HG03159 (cell line): ENCODE data around the gene RNU1-4.
A peak's percentile ranks its signal among the peaks of the same experiment; 100 is the strongest.
"Not testable (repeated sequence)": the region's sequence is repeated elsewhere in the genome, so short reads cannot be mapped to it uniquely, and the experiment has no call there.

Experiments
- ATAC-seq: cut with Tn5 transposase; IDR thresholded peaks from one replicate; pipeline ENCODE4 v1.9.1; 2021; ENCODE audit warnings: mild to moderate bottlenecking, moderate library complexity; ENCODE audit not compliant: unreplicated experiment

Gene RNU1-4

DNA sequence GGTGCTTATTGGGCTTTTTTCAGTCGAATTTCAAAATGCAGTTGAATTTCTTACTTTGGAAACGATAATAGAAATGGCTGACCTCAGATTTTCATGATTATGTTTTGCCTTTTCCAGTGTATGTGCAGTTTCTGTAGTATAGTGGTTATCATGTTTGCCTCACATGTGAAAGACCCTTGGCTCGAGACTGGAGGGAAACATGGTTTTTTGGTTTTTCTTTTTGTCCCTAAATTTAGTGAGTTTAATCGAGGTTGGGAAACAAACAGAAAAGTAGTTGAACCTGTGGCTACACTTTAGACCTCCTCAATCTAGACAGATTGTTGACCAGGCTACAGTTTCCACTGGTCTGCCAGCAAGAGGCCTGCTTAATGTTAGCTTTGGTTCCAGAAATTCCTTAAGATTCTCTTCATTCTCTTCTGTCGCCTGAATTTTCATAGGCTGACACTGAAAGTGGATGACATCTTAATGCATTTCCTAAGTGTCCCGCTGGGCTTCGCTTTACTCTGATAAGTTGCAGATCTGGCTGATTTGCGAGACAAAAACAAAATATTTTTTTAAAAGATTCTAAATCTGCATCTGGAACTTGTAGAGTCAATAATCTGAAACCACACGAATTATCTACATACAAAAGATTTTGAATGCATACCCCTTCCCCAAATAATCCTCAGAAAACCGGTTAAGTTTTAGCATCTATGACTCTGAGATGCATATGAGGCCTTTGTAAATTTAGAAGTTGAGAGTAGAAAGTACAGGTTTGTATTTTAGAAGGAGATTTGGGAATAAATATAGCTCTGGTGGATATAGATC lies 14.7 kb upstream of the RNU1-4 start:
- not testable (repeated sequence) for ATAC-seq

DNA sequence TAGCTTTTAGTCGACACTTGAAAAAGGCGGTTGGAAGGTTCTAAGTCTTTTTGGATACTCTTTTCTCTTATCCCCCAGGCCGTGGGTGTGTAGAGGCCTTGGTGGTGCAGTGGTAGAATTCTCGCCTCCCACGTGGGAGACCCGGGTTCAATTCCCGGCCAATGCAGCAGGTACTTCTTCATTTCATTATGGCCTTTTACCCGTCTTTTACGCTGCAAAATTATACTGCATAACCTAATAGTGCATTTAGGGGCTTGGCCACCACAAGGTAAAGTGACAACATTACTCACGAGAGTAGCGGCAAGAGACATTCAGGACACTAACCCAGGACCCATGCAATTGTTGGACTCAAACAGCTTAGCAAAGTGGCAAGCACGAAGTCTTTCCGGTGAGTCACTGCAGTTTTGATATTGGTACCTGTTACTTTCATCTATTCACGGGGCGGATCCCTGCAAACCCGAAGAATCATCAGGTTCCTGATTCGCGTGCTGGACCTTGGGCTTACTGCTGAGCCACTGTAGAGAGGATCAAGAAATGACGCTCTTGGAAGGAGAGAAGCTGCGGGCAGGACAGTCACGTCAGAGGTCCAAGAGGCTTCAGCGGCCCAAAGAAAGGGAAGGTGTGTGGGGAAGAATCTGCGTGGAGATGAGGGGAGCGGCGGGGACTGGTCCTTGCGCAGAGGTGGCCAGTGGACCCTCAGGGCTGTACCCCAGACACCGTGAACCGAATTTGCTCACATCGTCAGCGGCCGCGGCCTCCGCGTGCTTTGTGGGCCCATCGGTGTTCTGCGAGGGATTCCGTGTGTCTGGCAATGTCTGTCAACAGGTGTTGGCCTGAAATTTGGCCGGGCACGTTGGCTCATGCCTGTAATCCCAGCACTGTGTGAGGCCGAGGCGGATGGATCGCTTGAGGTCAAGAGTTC lies 12.9 kb upstream of the RNU1-4 start:
- no peak for ATAC-seq

- peak; percentile 75 for ATAC-seq
These were observed 11.9 kb upstream of the RNU1-4 start for GRCh38 chr1:16728243-16728949.

DNA sequence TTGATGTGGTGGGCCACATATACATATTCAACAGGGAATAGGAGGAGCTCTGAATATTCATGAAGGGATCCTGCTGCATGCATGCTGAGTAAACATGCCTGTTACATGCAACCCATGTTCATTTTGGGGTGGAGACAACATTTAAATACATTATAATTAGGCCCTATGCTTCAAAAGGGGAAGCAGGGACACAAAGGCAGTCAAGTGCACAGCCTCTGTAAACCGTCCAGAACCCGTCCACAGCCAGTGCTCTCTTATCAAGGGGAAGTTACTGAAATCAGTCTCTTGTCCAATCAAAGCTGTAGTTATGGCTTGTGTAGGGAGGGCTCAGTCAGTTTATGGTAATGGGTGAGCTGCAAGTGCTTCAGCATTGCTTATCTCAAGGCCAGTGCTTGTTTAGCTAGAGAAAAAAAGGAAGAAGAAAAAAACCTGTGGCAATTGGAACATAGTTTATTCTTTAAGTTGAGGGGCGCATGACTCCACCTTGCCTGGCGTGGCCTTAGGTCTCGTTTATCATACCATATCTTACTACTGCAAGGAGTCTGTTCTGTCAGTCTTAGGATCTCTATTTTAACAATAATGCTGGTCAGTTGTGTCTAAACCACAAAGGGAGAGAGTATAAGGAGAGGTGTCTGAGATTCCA lies 7.9 kb upstream of the RNU1-4 start:
- not testable (repeated sequence) for ATAC-seq

- not testable (repeated sequence) for ATAC-seq
These were observed 914 bp downstream of the RNU1-4 start for GRCh38 chr1:16741230-16741629.

DNA sequence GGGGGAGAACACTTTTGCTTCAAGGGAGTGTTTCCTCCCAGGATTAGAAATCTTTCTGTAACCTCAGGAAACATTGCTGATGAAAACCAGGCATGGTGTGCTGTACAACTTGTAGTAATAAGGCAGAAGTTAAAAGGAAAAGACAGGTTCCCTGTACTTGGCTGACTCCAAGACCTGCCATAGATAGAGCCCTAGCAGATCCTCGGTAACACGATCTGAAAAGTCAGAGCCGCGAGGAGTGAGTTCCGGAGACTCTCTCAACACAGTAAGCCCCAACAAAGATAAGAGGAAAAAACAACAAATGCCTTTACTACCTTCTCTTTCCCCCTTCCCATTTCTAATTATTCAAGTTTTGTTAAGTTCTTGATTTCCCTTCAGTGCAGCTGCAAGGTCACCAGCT lies 7.3 kb downstream of the RNU1-4 start:
- not testable (repeated sequence) for ATAC-seq

GRCh38 chr1:16748710-16749109 lies 8.4 kb downstream of the RNU1-4 start:
- ATAC-seq: not testable (repeated sequence)

GRCh38 chr1:16749910-16750888 lies 9.9 kb downstream of the RNU1-4 start:
- not testable (repeated sequence) for ATAC-seq

GRCh38 chr1:16752770-16753169 lies 12.5 kb downstream of the RNU1-4 start:
- ATAC-seq: not testable (repeated sequence)

GRCh38 chr1:16755385-16755784 lies 15.1 kb downstream of the RNU1-4 start:
- not testable (repeated sequence) for ATAC-seq

DNA sequence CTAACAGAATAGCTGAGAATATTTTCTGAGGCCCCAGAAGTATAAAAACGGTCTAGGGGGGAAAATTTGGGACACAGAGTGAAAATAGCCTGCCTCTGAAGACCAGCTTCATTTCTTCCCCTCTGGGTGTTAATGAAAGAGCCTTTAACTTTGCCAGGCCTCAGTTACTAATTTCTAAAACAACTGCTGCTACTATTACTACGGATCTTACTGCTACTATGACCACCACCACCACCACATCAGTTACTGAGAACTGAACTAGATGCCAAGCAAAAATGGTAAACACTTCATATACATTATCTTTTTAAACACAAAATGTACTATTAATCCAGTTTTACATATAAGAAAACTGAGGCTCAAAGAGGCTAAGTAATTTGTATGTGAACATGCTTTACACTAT lies 15.6 kb downstream of the RNU1-4 start:
- not testable (repeated sequence) for ATAC-seq

- not testable (repeated sequence) for ATAC-seq
These were observed 17.3 kb downstream of the RNU1-4 start for GRCh38 chr1:16757574-16757973.

DNA sequence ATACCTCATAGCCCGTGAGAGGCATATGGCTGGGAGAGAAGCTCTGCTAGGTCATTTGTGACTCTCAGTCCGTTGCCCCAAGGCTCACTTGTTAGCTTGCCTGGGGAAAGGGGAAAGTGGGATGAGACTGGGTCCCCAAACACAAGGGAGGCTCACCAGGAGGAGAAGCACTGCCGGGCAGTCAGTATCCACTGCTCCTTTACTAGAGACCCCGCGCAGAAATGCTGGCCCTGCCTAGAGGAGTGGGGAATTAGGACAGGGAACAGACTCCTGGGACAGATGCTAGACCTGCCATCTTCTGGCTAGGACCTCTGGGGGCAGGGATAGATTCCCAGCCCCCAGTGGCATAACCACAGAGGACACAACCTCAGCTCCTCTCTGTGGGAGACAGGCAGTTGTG lies 17.7 kb downstream of the RNU1-4 start:
- ATAC-seq: not testable (repeated sequence)

- not testable (repeated sequence) for ATAC-seq
These were observed 18.8 kb downstream of the RNU1-4 start for GRCh38 chr1:16759041-16759493.

DNA sequence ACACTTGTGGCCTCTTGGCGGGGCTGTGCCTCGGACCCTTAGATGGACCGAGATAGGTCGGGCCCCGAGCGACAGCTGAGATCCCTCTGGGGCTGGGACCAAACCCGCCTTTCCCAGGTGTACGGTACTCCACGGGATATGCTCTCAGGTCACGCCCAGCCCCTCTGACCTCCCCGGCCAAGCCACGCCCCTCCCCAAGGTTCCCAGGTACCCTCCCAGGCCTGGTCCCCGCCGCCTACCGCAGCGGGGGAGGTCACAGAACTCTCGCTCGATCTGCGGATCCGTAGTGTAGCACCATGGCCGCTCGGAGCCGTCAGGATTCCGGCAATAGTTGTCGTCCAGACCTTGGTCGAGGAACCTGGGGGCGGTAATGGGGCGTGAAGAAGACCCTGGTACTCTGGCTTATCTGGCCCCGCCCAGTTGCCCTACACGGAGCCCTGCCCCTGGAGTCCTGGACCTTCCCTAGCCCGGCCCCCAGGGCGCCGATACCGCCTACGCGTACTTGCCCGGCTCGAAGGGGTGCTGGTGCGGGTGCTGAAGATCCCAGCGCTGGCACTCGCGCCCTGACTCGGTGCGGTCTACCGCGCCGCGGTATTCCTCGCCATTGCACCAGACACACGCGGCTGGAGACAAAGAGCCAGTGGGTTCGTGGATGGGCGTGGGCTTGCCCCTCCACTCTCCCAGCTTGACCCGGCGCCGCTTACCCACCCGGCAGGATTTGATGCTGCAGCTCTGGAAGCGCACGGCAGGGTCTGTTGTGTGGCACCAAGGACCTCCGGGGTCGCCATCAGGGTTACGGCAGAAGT lies 19.5 kb downstream of the RNU1-4 start:
- ATAC-seq: not testable (repeated sequence)

DNA sequence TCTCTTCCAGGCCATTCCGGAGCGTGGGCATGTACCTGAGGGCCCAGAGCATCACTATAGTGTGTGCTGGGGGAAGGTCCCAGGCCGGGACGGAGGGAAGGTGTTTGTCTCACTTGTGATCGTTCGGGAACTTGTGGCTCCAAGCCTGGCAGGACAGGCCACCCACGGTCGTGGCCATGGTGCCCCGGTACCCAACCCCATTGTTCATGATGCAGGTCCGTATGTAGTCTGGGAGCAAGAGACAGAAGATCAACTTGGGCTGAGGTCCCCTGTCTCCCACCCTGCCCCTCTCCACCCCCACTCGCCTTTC lies 20.1 kb downstream of the RNU1-4 start:
- ATAC-seq: not testable (repeated sequence)

- not testable (repeated sequence) for ATAC-seq
These were observed 20.5 kb downstream of the RNU1-4 start for GRCh38 chr1:16760801-16761200.

DNA sequence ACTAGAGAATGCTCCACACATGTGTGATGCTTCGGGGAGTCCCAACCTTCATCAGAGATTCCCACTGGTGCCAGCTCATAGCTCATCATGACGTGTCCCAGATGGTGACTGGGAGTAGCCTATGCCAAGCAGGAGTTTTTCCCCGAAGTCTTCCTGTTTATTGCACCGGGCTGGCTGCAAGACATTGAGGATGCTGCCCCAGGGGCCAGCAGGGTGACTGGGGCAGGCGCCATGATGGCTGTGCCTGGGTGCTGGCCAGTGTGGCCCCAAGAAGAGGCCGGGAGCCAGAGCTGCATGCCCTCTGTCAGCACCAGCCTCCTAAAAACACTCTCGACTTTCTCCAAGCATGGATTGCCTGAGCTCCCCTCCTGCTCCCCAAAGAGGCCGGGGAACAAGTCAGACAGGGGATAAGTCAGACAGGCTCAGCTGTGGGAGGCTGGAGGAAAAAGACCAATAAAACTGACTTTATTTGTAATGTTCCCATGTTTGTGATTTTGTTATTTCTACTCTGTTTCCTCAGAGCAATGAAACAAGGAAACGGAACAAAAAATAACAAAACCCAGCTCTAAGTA lies 24.0 kb downstream of the RNU1-4 start:
- not testable (repeated sequence) for ATAC-seq
